ENCODE measurements around the gene BAZ2A. TPM values are rescaled to one million over a fixed set of nuclear protein-coding genes. Genes with fewer than 3 reads are reported as not detected.

The BAZ2A gene
- total and polyA plus RNA-seq, 9 donors = 17.6 to 44.8 (median 35.6) TPM

GRCh38 chr12:56600753-56601152, 29.4 kb downstream of the BAZ2A start:
- no peak overlapping the region for H3K4me3 ChIP-seq (ENCODE audit: low read length)
- no peak overlapping the region for H3K27ac ChIP-seq (ENCODE audit: low read length)
- peaks cover 90% of the 10 kb centered on the region for H3K36me3 ChIP-seq (ENCODE audit: control insufficient read depth, insufficient read depth, low read length)
- no peaks in the 10 kb centered on the region for H3K9me3 ChIP-seq (replicated peaks; ENCODE audit: control insufficient read depth, low read depth, low read length)
- peaks cover 6% of the 10 kb centered on the region for H3K4me1 ChIP-seq (ENCODE audit: control insufficient read depth, insufficient read depth, low read length)
- H3K27me3 ChIP-seq (ENCODE audit: control insufficient read depth, insufficient read depth, low read length) = no peaks in the 10 kb centered on the region
- WGBS (ENCODE audit: insufficient coverage) = 90% methylated on average over 2 of the region's 6 CpGs
- DNase-seq = no peak

- peaks cover 6% of the 10 kb centered on the region for H3K4me1 ChIP-seq (ENCODE audit: control insufficient read depth, insufficient read depth, low read length)
- H3K36me3 ChIP-seq (ENCODE audit: control insufficient read depth, insufficient read depth, low read length) = peaks cover 86% of the 10 kb centered on the region
- DNase-seq = no peak
- H3K27me3 ChIP-seq (ENCODE audit: control insufficient read depth, insufficient read depth, low read length) = no peaks in the 10 kb centered on the region
- H3K27ac ChIP-seq (ENCODE audit: low read length) = no peak overlapping the region
- 79% methylated on average over 2 of the region's 10 CpGs for WGBS (ENCODE audit: insufficient coverage)
- H3K9me3 ChIP-seq (replicated peaks; ENCODE audit: control insufficient read depth, low read depth, low read length) = no peaks in the 10 kb centered on the region
- no peak overlapping the region for H3K4me3 ChIP-seq (ENCODE audit: low read length)
Observed at GRCh38 chr12:56599797-56600196, 30.3 kb downstream of the BAZ2A start.

- Histone ChIP-seq H3K4me3 (ENCODE audit: low read length) (no peak overlapping the region), H3K4me1 (ENCODE audit: control insufficient read depth, insufficient read depth, low read length) (peaks cover 10% of the 10 kb centered on the region), H3K9me3 (replicated peaks; ENCODE audit: control insufficient read depth, low read depth, low read length) (no peaks in the 10 kb centered on the region), H3K27me3 (ENCODE audit: control insufficient read depth, insufficient read depth, low read length) (no peaks in the 10 kb centered on the region), H3K36me3 (ENCODE audit: control insufficient read depth, insufficient read depth, low read length) (peaks cover 81% of the 10 kb centered on the region), H3K27ac (ENCODE audit: low read length) (no peak overlapping the region)
- WGBS (ENCODE audit: insufficient coverage) = 85% methylated on average over 8 of the region's 15 CpGs
- DNase-seq = no peak
Observed at GRCh38 chr12:56599041-56599440, 31.1 kb downstream of the BAZ2A start.

GRCh38 chr12:56596815-56597214, 33.3 kb downstream of the BAZ2A start:
- H3K4me1 ChIP-seq (ENCODE audit: control insufficient read depth, insufficient read depth, low read length) = peaks cover 13% of the 10 kb centered on the region
- no peak for DNase-seq
- no peak overlapping the region for H3K27ac ChIP-seq (ENCODE audit: low read length)
- H3K36me3 ChIP-seq (ENCODE audit: control insufficient read depth, insufficient read depth, low read length) = peaks cover 70% of the 10 kb centered on the region
- no peaks in the 10 kb centered on the region for H3K9me3 ChIP-seq (replicated peaks; ENCODE audit: control insufficient read depth, low read depth, low read length)
- WGBS (ENCODE audit: insufficient coverage) = no CpG with 5 or more reads among the region's 3 CpGs
- H3K4me3 ChIP-seq (ENCODE audit: low read length) = no peak overlapping the region
- H3K27me3 ChIP-seq (ENCODE audit: control insufficient read depth, insufficient read depth, low read length) = no peaks in the 10 kb centered on the region

- Histone ChIP-seq H3K4me3 (ENCODE audit: low read length) (no peak overlapping the region), H3K9me3 (replicated peaks; ENCODE audit: control insufficient read depth, low read depth, low read length) (no peaks in the 10 kb centered on the region), H3K27me3 (ENCODE audit: control insufficient read depth, insufficient read depth, low read length) (no peaks in the 10 kb centered on the region), H3K4me1 (ENCODE audit: control insufficient read depth, insufficient read depth, low read length) (peaks cover 19% of the 10 kb centered on the region), H3K36me3 (ENCODE audit: control insufficient read depth, insufficient read depth, low read length) (peaks cover 65% of the 10 kb centered on the region), H3K27ac (ENCODE audit: low read length) (peak overlapping the region; percentile 51)
- WGBS (ENCODE audit: insufficient coverage) = 22% methylated on average over 3 of the region's 8 CpGs
- peak; percentile 63 for DNase-seq
Observed at GRCh38 chr12:56593909-56594621, 36.1 kb downstream of the BAZ2A start.

- no peak overlapping the region for H3K27ac ChIP-seq (ENCODE audit: low read length)
- H3K27me3 ChIP-seq (ENCODE audit: control insufficient read depth, insufficient read depth, low read length) = no peaks in the 10 kb centered on the region
- H3K4me3 ChIP-seq (ENCODE audit: low read length) = no peak overlapping the region
- no peaks in the 10 kb centered on the region for H3K9me3 ChIP-seq (replicated peaks; ENCODE audit: control insufficient read depth, low read depth, low read length)
- no peak for DNase-seq
- H3K36me3 ChIP-seq (ENCODE audit: control insufficient read depth, insufficient read depth, low read length) = peaks cover 66% of the 10 kb centered on the region
- H3K4me1 ChIP-seq (ENCODE audit: control insufficient read depth, insufficient read depth, low read length) = peaks cover 17% of the 10 kb centered on the region
Observed at GRCh38 chr12:56591961-56592360, 38.2 kb downstream of the BAZ2A start.

GRCh38 chr12:56591126-56591525, 39.0 kb downstream of the BAZ2A start:
- no peak overlapping the region for H3K4me3 ChIP-seq (ENCODE audit: low read length)
- H3K9me3 ChIP-seq (replicated peaks; ENCODE audit: control insufficient read depth, low read depth, low read length) = no peaks in the 10 kb centered on the region
- H3K36me3 ChIP-seq (ENCODE audit: control insufficient read depth, insufficient read depth, low read length) = peaks cover 61% of the 10 kb centered on the region
- H3K4me1 ChIP-seq (ENCODE audit: control insufficient read depth, insufficient read depth, low read length) = peaks cover 14% of the 10 kb centered on the region
- no peaks in the 10 kb centered on the region for H3K27me3 ChIP-seq (ENCODE audit: control insufficient read depth, insufficient read depth, low read length)
- peak overlapping the region; percentile 20 for H3K27ac ChIP-seq (ENCODE audit: low read length)
- no peak for DNase-seq
- WGBS (ENCODE audit: insufficient coverage) = 64% methylated on average over 2 of the region's 5 CpGs

GRCh38 chr12:56590237-56590830, 39.8 kb downstream of the BAZ2A start:
- H3K9me3 ChIP-seq (replicated peaks; ENCODE audit: control insufficient read depth, low read depth, low read length) = no peaks in the 10 kb centered on the region
- peaks cover 56% of the 10 kb centered on the region for H3K36me3 ChIP-seq (ENCODE audit: control insufficient read depth, insufficient read depth, low read length)
- peaks cover 14% of the 10 kb centered on the region for H3K4me1 ChIP-seq (ENCODE audit: control insufficient read depth, insufficient read depth, low read length)
- DNase-seq = no peak
- no peak overlapping the region for H3K4me3 ChIP-seq (ENCODE audit: low read length)
- no CpG with 5 or more reads among the region's 3 CpGs for WGBS (ENCODE audit: insufficient coverage)
- no peak overlapping the region for H3K27ac ChIP-seq (ENCODE audit: low read length)
- H3K27me3 ChIP-seq (ENCODE audit: control insufficient read depth, insufficient read depth, low read length) = no peaks in the 10 kb centered on the region

- no peaks in the 10 kb centered on the region for H3K27me3 ChIP-seq (ENCODE audit: control insufficient read depth, insufficient read depth, low read length)
- peaks cover 14% of the 10 kb centered on the region for H3K4me1 ChIP-seq (ENCODE audit: control insufficient read depth, insufficient read depth, low read length)
- no peak overlapping the region for H3K4me3 ChIP-seq (ENCODE audit: low read length)
- no peaks in the 10 kb centered on the region for H3K9me3 ChIP-seq (replicated peaks; ENCODE audit: control insufficient read depth, low read depth, low read length)
- no peak for DNase-seq
- no CpG with 5 or more reads among the region's 1 CpG for WGBS (ENCODE audit: insufficient coverage)
- peaks cover 54% of the 10 kb centered on the region for H3K36me3 ChIP-seq (ENCODE audit: control insufficient read depth, insufficient read depth, low read length)
- no peak overlapping the region for H3K27ac ChIP-seq (ENCODE audit: low read length)
Observed at GRCh38 chr12:56589783-56590182, 40.3 kb downstream of the BAZ2A start.

- Histone ChIP-seq H3K4me1 (ENCODE audit: control insufficient read depth, insufficient read depth, low read length) (no peaks in the 10 kb centered on the region), H3K36me3 (ENCODE audit: control insufficient read depth, insufficient read depth, low read length) (peaks cover 49% of the 10 kb centered on the region), H3K9me3 (replicated peaks; ENCODE audit: control insufficient read depth, low read depth, low read length) (no peaks in the 10 kb centered on the region), H3K4me3 (ENCODE audit: low read length) (no peak overlapping the region), H3K27ac (ENCODE audit: low read length) (no peak overlapping the region), H3K27me3 (ENCODE audit: control insufficient read depth, insufficient read depth, low read length) (no peaks in the 10 kb centered on the region)
- no CpG with 5 or more reads among the region's 4 CpGs for WGBS (ENCODE audit: insufficient coverage)
- DNase-seq = no peak
Observed at GRCh38 chr12:56585098-56585497, 45.0 kb downstream of the BAZ2A start.
